C4-2B (cell line): ENCODE measurements around the gene GALNT10.

ENCODE experiments used
- H3K27ac ChIP-seq: fragments of 450-650 bp; 2 replicates; pipeline ENCODE4 v1.5.1; 2017
- ZFX ChIP-seq: fragments of 450-650 bp; IDR thresholded peaks from 2 replicates; pipeline ENCODE4 v1.6.1; 2017
- TF ChIP-seq, protein P1 (sequence below): fragments of 450-650 bp; conservative IDR thresholded peaks from 2 replicates; pipeline ENCODE4 v1.5.1; 2017; ENCODE audit warnings: mild to moderate bottlenecking

The GALNT10 gene

DNA sequence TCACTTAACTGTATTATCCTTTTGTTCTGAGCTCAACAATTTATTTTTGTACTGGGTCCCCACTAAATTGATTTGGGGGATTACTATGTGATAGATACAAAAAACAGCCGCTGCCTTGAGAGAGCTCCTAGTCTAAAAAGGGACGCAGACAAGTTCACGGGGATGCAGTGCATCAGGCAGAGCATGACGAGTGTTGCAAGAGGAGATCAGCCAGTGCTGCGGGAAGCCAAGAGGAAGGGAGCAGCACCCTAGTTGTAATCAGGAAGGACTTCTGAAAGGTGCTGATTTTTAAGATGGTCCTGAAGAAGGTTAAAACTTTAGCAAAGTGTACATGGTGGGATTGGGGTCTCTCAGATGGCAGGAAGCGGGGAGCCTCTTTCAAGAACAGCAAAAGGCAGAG, 15.8 kb downstream of the GALNT10 start:
- H3K27ac ChIP-seq, result no peak overlapping the region
- TF ChIP-seq, protein P1, sequence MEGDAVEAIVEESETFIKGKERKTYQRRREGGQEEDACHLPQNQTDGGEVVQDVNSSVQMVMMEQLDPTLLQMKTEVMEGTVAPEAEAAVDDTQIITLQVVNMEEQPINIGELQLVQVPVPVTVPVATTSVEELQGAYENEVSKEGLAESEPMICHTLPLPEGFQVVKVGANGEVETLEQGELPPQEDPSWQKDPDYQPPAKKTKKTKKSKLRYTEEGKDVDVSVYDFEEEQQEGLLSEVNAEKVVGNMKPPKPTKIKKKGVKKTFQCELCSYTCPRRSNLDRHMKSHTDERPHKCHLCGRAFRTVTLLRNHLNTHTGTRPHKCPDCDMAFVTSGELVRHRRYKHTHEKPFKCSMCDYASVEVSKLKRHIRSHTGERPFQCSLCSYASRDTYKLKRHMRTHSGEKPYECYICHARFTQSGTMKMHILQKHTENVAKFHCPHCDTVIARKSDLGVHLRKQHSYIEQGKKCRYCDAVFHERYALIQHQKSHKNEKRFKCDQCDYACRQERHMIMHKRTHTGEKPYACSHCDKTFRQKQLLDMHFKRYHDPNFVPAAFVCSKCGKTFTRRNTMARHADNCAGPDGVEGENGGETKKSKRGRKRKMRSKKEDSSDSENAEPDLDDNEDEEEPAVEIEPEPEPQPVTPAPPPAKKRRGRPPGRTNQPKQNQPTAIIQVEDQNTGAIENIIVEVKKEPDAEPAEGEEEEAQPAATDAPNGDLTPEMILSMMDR, result no peak
- no peak for TF ChIP-seq ZFX

DNA sequence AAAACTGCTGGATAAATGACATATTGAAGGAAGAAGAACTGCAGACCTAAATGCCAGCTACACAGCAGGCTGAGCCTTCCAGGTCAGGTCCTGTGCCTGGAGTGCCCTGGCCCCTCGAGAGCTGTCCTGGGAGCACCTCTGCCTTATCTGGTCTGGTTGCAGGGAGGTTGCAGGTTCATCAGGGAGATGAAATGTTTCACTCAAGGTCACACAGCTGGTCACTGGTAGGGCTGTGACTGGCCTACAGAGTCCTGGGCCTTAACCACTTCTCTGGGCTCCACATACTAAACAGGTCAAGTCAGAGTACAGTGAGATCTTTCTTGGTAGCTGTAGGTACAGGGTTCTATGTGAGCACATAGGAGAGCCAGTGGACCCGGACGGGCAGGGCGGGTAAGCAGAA, 16.7 kb downstream of the GALNT10 start:
- TF ChIP-seq, protein P1, result no peak
- TF ChIP-seq ZFX, result no peak
- H3K27ac ChIP-seq, result no peak overlapping the region

DNA sequence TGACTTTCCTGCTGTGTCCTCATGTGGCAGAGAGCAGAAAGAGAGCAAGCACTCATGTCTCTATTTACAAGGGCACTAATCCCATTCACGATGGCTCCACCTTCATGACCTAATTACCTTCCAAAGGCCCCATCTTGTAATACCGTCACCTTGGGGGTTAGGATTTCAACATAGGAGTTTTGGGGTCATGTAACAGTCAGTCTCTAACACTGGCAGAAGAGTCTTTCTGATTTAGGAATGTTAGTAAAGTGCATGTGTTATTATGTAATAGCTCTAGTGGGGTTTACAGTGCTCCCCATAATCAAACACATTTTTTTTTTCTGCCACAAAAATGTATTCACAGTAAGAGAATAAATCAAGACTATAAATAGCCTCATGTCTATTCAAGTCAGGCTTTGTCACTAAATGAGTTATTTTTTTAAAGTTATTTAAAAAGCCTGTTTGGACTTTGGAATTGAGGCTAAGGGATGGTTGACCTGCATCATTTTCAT, 19.1 kb downstream of the GALNT10 start:
- TF ChIP-seq ZFX, result no peak
- TF ChIP-seq, protein P1, result no peak
- no peak overlapping the region for H3K27ac ChIP-seq

DNA sequence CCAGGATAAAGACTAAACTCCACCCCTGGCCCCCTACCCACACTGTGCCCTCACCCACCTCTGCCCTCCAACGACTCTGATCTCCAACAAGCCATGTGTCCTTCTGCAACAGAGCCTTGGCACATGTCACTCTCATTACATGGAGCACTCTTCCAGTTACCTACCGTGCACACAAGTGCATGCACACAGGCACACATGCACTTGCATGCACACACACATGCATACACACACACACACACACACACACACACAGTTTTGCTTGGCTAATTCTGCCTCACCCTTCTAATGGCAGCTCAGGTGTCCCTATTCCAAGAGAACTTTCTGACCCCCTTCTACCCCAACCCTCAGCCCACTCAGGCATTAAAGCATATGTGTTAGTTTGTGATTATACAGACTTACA, 19.6 kb downstream of the GALNT10 start:
- no peak for TF ChIP-seq ZFX
- TF ChIP-seq, protein P1, result no peak
- H3K27ac ChIP-seq, result no peak overlapping the region

DNA sequence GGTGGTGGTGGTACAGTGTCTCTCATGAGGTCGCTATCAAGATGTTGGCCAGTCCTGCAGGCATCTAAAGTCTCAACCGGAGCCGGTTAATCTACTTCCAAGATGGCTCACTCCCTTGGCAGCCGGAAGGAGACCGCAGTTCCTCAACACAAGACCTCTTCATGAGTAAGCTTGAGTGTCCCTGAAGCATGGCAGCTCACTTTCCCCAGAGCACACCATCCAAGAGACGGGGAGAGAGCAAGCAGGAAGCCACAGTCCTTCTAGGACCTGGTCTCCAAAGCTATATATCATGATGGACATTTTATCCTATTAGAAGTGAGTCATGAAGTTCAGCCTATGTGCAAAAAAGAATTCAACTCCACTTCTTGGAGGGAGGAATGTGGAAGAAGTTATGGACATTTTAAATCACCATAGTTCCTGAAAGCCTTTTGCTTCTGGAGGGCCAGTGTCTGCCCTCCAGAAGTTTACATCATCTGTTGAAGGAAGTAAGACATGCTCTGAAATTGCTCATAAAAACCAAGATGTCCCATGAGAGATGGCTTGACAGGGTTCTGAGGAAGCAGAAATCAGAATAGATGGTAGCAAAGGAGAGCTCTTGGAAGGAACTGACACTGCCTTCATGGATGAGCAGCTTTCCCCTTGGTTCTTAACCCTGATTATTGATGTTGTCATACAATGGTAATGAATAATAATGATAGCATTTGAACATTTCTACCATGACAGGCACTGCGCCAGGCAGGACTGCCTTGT, 21.3 kb downstream of the GALNT10 start:
- H3K27ac ChIP-seq, result no peak overlapping the region
- TF ChIP-seq, protein P1, result no peak
- no peak for TF ChIP-seq ZFX

DNA sequence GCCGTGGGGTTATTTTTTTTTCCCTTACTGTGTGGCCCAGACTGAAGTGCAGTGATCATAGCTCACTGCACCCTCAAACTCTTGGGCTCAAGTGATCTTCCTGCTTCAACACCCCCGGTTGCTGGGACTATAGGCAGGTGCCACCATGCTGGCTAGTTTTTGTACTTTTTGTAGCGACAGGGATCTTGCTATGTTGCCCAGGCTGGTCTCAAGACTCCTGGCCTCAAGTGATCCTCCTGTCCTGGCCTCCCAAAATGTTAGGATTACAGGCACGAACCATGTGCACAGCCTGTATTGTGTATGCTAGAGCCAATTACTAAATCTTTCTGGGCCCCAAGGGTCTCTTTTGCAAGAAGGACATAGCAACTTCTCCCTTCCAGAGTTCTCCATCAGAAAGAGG, 23.1 kb downstream of the GALNT10 start:
- TF ChIP-seq, protein P1, result no peak
- TF ChIP-seq ZFX, result no peak
- no peak overlapping the region for H3K27ac ChIP-seq

DNA sequence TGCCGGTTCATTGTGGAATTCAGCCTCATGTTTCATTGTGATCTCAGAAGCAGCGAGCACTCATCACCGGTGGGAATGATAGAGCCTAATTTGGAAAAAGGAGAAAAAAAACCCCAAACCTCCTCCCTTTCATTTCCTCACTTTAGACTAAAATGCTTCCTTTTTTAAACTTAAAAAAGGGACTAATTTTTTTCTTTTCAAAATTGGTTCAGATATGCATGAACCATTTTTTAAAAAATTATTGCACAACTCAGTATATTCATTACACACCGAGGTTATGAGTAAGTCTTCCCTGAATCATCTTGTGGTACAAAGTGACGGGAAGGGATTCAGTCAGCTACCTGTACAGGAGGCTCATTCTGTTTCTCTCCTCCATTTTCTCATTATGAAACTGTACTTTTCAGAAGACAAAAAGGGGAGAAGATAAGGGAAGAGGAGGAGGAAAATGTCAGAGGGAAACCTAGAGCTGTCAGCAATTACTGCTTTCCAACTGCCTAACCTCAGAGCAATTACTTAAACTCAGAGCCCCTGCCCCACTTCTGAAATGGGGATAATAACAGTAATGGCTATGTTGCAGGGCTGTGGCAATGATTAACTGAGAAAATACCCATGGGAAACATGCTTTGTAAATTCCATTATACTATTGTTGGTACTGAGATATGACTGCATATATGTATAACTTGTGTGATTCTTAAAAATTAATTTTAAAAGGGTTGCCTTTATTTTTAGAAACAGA, 24.0 kb downstream of the GALNT10 start:
- no peak overlapping the region for H3K27ac ChIP-seq
- TF ChIP-seq, protein P1, result no peak
- no peak for TF ChIP-seq ZFX
